ACC112 (cell line): ENCODE data around the gene MAMDC4.
"Not testable (repeated sequence)": the region's sequence is repeated elsewhere in the genome, so short reads cannot be mapped to it uniquely, and the experiment has no call there.

ENCODE experiments used
- H2AFZ ChIP-seq: fragments of 200-600 bp; sonication (generic); one replicate; pipeline ENCODE4 v1.6.0; 2017; ENCODE audit warnings: antibody characterized with exemption, low read length; ENCODE audit not compliant: unreplicated experiment
- H3K27ac ChIP-seq: fragments of 200-600 bp; sonication (generic); 2 replicates; pipeline ENCODE4 v1.5.1; 2014; ENCODE audit warnings: low read depth, mild to moderate bottlenecking, antibody characterized with exemption, low read length, moderate library complexity
- H3K27me3 ChIP-seq: fragments of 200-600 bp; sonication (generic); 2 replicates; pipeline ENCODE4 v1.6.1; 2014; ENCODE audit warnings: mild to moderate bottlenecking, antibody characterized with exemption, low read length, moderate library complexity, mixed read lengths; ENCODE audit not compliant: insufficient read depth
- H3K36me3 ChIP-seq: fragments of 200-600 bp; sonication (generic); 2 replicates; pipeline ENCODE4 v1.6.1; 2016; ENCODE audit warnings: mild to moderate bottlenecking, antibody characterized with exemption, low read length, moderate library complexity, mixed read lengths; ENCODE audit not compliant: insufficient read depth
- H3K4me1 ChIP-seq: fragments of 200-600 bp; sonication (generic); one replicate; pipeline ENCODE4 v1.6.1; 2016; ENCODE audit warnings: low read length, mixed read lengths; ENCODE audit not compliant: insufficient read depth, unreplicated experiment, control insufficient read depth
- H3K4me3 ChIP-seq: fragments of 200-600 bp; sonication (generic); 2 replicates; pipeline ENCODE4 v1.5.1; 2014; ENCODE audit warnings: mild to moderate bottlenecking, low read depth, low read length
- H3K79me2 ChIP-seq: fragments of 200-600 bp; sonication (generic); one replicate; pipeline ENCODE4 v1.6.0; 2016; ENCODE audit warnings: low read length; ENCODE audit not compliant: control insufficient read depth, unreplicated experiment, insufficient read depth

The MAMDC4 gene

GRCh38 chr9:136832581-136832980 is 19.6 kb upstream of the MAMDC4 start:
- no peak overlapping the region for H2AFZ ChIP-seq
- H3K36me3 ChIP-seq: peaks cover 5% of the 10 kb centered on the region; the same call in 1 of the 2 replicates

GRCh38 chr9:136833381-136834048 is 18.6 kb upstream of the MAMDC4 start:
- not testable (repeated sequence) for H3K79me2 ChIP-seq, H3K36me3 ChIP-seq, H2AFZ ChIP-seq, H3K4me3 ChIP-seq, H3K27ac ChIP-seq, H3K27me3 ChIP-seq, H3K4me1 ChIP-seq

More at GRCh38 chr9:136832581-136832980, 19.6 kb upstream of the MAMDC4 start:
- Histone ChIP-seq H3K27ac (no peak overlapping the region), H3K4me1 (no peaks in the 10 kb centered on the region), H3K4me3 (no peak overlapping the region), H3K79me2 (no peaks in the 10 kb centered on the region), H3K27me3 (no peaks in the 10 kb centered on the region)

DNA sequence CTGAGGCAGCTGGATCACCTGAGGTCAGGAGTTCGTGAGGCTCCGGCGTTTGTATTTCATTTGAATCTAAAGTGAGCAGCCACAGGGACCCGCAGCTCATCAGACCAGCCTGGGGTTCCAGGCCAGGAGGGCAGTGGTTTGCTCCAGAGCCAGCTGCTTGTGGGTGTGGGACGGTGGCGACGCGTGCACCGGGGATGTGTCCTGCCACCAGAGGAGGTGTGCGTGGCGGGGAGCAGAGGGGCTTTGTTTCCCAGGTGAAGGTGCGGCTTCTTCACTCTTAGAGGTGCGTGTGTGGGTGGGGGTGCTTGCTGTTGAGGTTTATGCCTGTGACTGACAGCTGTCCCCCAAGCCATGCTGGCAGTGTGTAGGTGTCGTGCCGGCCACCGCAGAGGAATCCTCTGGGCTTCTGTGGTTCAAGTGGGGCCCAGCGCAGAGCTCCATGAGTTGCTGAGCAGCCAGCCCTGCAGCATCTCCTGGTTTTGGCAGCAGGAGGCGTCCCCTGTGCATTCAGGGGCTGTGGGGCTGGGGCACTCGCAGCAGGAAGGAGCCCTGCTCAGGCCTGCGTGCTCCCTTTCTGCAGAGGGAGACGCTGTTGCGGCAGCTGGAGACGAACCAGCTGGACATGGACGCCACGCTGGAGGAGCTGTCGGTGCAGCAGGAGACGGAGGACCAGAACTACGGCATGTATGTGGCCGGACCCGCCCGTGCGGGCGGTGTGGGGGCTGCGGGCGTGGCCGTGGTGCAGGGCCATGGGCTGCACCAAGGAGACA is 16.8 kb upstream of the MAMDC4 start:
- Histone ChIP-seq H3K4me1 (no peaks in the 10 kb centered on the region), H3K79me2 (no peaks in the 10 kb centered on the region), H2AFZ (no peak overlapping the region), H3K4me3 (no peak overlapping the region), H3K27ac (no peak overlapping the region), H3K36me3 (peaks cover 5% of the 10 kb centered on the region; the same call in 1 of the 2 replicates), H3K27me3 (no peaks in the 10 kb centered on the region)

GRCh38 chr9:136835932-136836904 is 15.9 kb upstream of the MAMDC4 start:
- Histone ChIP-seq H3K79me2 (no peaks in the 10 kb centered on the region), H2AFZ (no peak overlapping the region), H3K27ac (no peak overlapping the region), H3K4me3 (no peak overlapping the region), H3K27me3 (no peaks in the 10 kb centered on the region), H3K36me3 (peaks cover 5% of the 10 kb centered on the region; the same call in 1 of the 2 replicates), H3K4me1 (peaks cover 6% of the 10 kb centered on the region)

GRCh38 chr9:136837146-136837855 is 14.8 kb upstream of the MAMDC4 start:
- Histone ChIP-seq H2AFZ (no peak overlapping the region), H3K4me3 (no peak overlapping the region), H3K27me3 (no peaks in the 10 kb centered on the region), H3K27ac (no peak overlapping the region), H3K79me2 (no peaks in the 10 kb centered on the region), H3K36me3 (no peaks in the 10 kb centered on the region), H3K4me1 (peaks cover 15% of the 10 kb centered on the region)

DNA sequence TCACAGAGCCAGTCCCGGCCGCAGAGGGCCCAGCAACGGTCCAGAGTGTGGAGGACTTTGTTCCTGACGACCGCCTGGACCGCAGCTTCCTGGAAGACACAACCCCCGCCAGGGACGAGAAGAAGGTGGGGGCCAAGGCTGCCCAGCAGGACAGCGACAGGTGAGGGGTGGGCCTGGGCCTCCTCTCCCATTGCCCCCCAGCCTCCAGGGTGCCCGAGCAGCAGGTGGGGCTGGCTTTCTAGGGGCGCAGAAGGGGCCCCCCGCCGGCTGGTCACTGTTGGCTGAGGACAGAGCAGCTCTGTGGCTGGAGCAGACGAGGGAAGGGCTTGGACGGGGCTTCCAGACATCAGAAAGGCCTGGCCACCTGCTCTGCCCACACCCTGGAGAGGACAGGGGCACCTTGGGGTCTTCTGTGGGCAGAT is 14.3 kb upstream of the MAMDC4 start:
- H3K4me3 ChIP-seq, H2AFZ ChIP-seq, H3K27ac ChIP-seq, H3K36me3 ChIP-seq, H3K27me3 ChIP-seq, H3K79me2 ChIP-seq: not testable (repeated sequence)
- H3K4me1 ChIP-seq: peaks cover 15% of the 10 kb centered on the region

- Histone ChIP-seq H3K36me3 (no peaks in the 10 kb centered on the region), H3K79me2 (no peaks in the 10 kb centered on the region), H3K4me1 (peaks cover 20% of the 10 kb centered on the region), H3K27me3 (no peaks in the 10 kb centered on the region), H3K27ac (no peak overlapping the region), H2AFZ (no peak overlapping the region), H3K4me3 (no peak overlapping the region)
These were observed 13.6 kb upstream of the MAMDC4 start for GRCh38 chr9:136838314-136839228.

DNA sequence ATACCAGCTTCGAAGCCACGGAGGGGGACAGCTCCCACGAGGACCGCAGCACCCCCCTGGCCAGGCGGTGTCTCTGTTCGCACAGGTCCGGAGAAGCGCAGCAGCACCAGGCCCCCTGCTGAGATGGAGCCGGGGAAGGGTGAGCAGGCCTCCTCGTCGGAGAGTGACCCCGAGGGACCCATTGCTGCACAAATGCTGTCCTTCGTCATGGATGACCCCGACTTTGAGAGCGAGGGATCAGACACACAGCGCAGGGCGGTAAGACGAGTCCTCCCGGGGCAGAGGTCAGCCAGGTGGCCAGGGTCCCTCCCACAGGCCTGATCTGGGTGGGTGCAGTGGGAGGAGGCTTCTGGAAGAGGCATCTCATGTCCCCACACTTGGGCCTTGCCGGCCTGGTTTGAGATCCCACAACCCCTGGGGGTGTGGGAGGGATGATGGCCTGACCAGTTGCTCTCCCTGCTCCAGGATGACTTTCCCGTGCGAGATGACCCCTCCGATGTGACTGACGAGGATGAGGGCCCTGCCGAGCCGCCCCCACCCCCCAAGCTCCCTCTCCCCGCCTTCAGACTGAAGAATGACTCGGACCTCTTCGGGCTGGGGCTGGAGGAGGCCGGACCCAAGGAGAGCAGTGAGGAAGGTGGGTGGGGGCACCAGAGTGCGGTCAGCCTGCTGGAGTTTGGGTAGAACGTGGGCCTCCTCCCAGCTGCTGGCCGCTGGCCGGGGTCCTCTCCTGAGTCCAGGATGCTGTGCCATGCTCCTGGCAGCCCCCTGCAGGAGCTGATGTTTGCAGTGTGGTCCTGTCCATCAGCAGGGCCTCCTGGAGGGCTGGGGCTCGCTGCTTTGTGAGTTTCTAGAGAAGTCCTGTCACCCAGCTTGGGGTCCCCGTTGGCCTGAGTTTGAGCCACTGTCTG is 12.7 kb upstream of the MAMDC4 start:
- H3K4me1 ChIP-seq: peaks cover 20% of the 10 kb centered on the region
- no peaks in the 10 kb centered on the region for H3K36me3 ChIP-seq
- H2AFZ ChIP-seq: no peak overlapping the region
- no peaks in the 10 kb centered on the region for H3K79me2 ChIP-seq
- H3K27ac ChIP-seq: no peak overlapping the region
- H3K27me3 ChIP-seq: no peaks in the 10 kb centered on the region
- H3K4me3 ChIP-seq: no peak overlapping the region
